Measurements from ENCODE around the gene PDE4D. TPM values are rescaled to one million over a fixed set of nuclear protein-coding genes. Genes with fewer than 3 reads are reported as not detected.

PDE4D gene
- total RNA-seq, 4 donors from 2014 or later, result 6.7 to 21.0 (median 15.0) TPM

DNA sequence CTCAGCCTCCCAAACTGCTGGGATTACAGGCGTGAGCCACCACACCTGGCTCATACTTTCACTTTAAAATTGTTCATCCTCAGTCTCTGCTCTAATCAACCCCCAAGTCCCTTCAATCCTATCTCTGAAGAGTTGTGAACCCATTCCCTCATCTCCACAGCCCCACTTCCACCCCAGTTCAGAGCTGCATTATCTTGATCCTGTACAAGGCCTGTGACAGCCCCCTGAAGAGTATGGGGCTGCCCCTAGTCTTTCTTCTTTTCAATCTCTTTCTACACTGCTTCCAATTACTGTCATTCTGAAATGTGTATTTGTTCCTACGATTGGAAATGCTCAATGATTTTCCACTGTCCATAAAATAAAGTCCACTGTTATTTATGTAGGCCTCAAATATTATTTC lies 722.4 kb downstream of the PDE4D start:
- intact Hi-C loops (cut with DNase I; ENCODE audit: low total_unique reads), result no loop called here
- TF ChIP-seq, protein P1, sequence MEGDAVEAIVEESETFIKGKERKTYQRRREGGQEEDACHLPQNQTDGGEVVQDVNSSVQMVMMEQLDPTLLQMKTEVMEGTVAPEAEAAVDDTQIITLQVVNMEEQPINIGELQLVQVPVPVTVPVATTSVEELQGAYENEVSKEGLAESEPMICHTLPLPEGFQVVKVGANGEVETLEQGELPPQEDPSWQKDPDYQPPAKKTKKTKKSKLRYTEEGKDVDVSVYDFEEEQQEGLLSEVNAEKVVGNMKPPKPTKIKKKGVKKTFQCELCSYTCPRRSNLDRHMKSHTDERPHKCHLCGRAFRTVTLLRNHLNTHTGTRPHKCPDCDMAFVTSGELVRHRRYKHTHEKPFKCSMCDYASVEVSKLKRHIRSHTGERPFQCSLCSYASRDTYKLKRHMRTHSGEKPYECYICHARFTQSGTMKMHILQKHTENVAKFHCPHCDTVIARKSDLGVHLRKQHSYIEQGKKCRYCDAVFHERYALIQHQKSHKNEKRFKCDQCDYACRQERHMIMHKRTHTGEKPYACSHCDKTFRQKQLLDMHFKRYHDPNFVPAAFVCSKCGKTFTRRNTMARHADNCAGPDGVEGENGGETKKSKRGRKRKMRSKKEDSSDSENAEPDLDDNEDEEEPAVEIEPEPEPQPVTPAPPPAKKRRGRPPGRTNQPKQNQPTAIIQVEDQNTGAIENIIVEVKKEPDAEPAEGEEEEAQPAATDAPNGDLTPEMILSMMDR (IDR thresholded peaks at IDR 0.05), result no peak
- no peak for TF ChIP-seq POLR2A (IDR thresholded peaks at IDR 0.05)
- 85 to 95% methylated on average over 2 of the region's 2 CpGs for WGBS, 2 donors
- no peak for DNase-seq (ENCODE audit: low spot score in 2 of 2)
- no peak overlapping the region for H3K4me3 ChIP-seq (ENCODE audit: low read depth, poor library complexity, severe bottlenecking)

DNA sequence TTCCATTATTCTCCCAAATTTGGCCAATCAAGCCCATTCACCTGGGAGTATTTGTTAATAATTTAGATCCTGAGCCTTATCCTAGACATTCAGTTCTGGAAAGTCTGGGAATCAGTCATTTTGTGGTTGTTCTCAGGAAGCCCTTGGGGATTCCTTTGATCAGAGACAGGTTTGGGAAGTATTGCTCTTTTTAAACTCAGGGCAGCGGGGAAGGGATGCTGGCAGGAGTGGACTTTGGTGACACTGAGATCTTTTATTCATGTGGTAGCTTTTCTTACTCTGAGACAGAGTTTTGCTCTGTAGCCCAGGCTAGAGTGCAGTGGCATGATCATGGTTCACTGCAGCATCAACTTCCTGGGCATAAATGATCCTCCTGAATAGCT lies 723.8 kb downstream of the PDE4D start:
- WGBS, 2 donors, result 91 to 95% methylated on average over 1 of the region's 1 CpG
- intact Hi-C loops (cut with DNase I; ENCODE audit: low total_unique reads), result no loop called here
- no peak for DNase-seq (ENCODE audit: low spot score in 2 of 2)
- TF ChIP-seq, protein P1 (IDR thresholded peaks at IDR 0.05), result no peak
- TF ChIP-seq POLR2A (IDR thresholded peaks at IDR 0.05), result no peak
- H3K4me3 ChIP-seq (ENCODE audit: low read depth, poor library complexity, severe bottlenecking), result no peak overlapping the region

- TF ChIP-seq POLR2A (IDR thresholded peaks at IDR 0.05), result no peak
- TF ChIP-seq, protein P1 (IDR thresholded peaks at IDR 0.05), result no peak
- H3K4me3 ChIP-seq (ENCODE audit: low read depth, poor library complexity, severe bottlenecking), result no peak overlapping the region
- no peak for DNase-seq (ENCODE audit: low spot score in 2 of 2)
- WGBS, 2 donors, result 70 to 75% methylated on average over 7 of the region's 7 CpGs
- intact Hi-C loops (cut with DNase I; ENCODE audit: low total_unique reads), result no loop called here
These were observed 724.3 kb downstream of the PDE4D start for GRCh38 chr5:59169081-59169767.

DNA sequence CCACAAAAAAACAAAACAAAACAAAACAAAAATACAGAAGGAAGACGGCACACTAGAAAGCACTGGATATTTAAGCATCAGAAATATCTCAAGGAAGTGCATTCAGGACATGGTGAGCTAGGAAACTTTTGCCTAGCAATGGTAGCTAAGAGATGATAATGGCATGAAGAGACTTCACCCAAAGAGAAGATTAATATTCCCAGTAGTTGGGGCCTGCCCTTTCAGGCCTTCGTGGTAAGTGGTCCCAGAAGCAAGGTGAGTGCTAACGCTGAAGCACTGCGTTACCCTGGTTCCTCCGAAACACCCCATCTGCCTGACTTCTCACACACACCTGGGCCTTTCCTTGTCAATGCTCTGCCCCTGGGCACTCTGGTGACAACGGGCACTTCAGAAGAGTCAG lies 725.5 kb downstream of the PDE4D start:
- intact Hi-C loops (cut with DNase I; ENCODE audit: low total_unique reads), result no loop called here
- H3K4me3 ChIP-seq (ENCODE audit: low read depth, poor library complexity, severe bottlenecking), result no peak overlapping the region
- TF ChIP-seq, protein P1 (IDR thresholded peaks at IDR 0.05), result no peak
- TF ChIP-seq POLR2A (IDR thresholded peaks at IDR 0.05), result no peak
- DNase-seq (ENCODE audit: low spot score in 2 of 2), result no peak
- WGBS, 2 donors, result 87 to 89% methylated on average over 6 of the region's 6 CpGs

DNA sequence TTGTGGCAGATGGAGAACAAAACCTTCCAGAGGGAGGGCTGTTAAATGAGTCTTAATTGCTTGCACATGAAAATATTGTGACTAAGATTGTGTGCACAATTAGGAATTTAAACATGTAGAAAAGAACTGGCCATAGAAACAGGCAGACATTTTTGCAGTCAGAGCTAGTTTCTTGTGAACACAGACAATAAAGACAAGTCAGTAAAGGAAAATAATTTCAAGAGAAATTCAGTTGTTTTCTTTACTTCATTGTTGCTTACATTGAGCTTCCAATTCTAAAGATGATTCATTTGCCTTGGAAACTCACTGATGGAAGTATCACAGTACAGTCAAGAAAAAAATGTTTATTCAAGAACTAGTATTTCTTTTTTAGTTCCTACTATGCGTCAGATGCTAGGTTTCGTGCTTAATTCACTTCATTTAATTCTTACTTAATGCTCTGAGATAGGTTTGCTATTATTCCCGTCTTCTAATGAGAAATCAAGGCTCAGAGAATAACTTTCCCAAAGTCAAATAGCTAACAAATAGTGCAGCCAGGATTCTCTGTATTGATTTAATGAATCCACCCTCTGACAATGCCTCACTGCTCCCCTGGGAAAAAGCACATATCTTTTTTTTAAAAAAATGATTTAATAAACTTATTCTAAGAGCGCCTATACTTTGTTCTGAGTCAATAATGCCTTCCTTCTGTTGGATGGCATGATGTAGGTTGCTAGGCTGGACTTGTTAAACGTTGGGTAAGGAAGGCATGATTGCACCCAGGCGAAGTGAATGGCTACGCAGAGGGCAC lies 729.3 kb downstream of the PDE4D start:
- no peak for DNase-seq (ENCODE audit: low spot score in 2 of 2)
- no peak overlapping the region for H3K4me3 ChIP-seq (ENCODE audit: low read depth, poor library complexity, severe bottlenecking)

More for the DNA sequence above, 729.3 kb downstream of the PDE4D start:
- TF ChIP-seq, protein P1 (IDR thresholded peaks at IDR 0.05), result no peak
- no peak for TF ChIP-seq POLR2A (IDR thresholded peaks at IDR 0.05)
- WGBS, 2 donors, result 69 to 70% methylated on average over 7 of the region's 7 CpGs
- intact Hi-C loops (cut with DNase I; ENCODE audit: low total_unique reads), result no loop called here
